GM21360 (cell line): ENCODE results near the gene KIF3C.
"Not testable (repeated sequence)": the region's sequence is repeated elsewhere in the genome, so short reads cannot be mapped to it uniquely, and the experiment has no call there.

Source experiments
- ATAC-seq: cut with Tn5 transposase; IDR thresholded peaks from one replicate; pipeline ENCODE4 v1.9.1; 2021; ENCODE audit warnings: mild to moderate bottlenecking, moderate library complexity; ENCODE audit not compliant: unreplicated experiment

KIF3C gene

GRCh38 chr2:25966531-25967270, 15.6 kb downstream of the KIF3C start:
- ATAC-seq, result no peak

DNA sequence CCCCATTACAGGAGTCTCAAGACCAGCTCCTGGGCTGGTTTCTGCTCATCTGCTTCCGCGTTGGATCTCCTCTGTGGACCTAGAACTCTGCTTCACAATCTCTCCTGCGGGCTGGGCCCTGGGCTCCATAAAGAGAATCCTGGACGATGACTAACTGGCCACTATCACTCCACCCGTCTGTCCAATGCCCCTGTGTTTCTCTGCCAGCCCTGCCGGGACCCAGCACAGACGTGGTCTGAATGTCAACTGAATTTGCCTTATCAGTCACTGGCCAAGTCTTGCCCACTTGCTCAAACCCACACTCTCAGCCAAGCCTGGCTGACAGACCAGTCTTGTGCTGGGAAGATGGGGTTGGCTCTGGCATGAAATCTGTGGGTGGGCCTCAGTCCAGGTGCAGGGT, 17.4 kb downstream of the KIF3C start:
- ATAC-seq, result no peak

DNA sequence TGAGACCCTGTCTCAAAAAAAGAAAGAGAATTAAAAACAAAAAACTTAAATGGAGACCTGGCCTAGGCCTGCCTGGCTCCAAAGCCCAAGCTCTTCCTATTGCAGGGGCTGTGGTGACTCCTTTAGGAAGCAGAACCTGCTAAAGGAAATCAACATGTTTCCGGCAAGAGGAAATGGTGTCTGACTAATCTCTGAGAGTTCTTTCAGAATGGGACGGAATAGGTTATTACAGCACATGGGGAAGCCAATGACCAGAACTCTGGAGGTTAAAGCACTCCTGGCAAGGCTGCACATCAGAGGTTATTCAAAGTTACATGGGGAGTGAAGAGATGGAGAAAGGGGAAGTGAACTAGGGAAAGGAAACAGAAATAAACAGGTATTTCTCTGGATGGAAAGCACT, 21.4 kb downstream of the KIF3C start:
- no peak for ATAC-seq

- ATAC-seq, result no peak
These were observed 21.9 kb downstream of the KIF3C start for GRCh38 chr2:25960396-25960795.

DNA sequence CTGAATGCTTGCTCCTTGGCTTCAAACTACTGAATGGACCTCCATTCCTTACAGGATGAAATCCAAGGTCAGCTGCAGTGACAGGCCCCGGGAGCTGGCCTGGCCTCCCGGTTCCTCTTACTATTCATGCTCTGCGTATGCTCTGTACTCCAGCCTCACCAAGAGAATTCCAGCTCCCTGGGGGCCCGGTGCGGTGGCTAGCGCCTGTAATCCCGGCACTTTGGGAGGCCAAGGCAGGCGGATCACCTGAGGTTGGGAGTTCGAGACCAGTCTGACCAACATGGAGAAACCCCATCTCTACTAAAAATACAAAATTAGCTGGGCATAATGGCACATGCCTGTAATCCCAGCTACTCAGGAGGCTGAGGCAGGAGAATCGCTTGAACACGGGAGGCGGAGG, 23.7 kb downstream of the KIF3C start:
- not testable (repeated sequence) for ATAC-seq

DNA sequence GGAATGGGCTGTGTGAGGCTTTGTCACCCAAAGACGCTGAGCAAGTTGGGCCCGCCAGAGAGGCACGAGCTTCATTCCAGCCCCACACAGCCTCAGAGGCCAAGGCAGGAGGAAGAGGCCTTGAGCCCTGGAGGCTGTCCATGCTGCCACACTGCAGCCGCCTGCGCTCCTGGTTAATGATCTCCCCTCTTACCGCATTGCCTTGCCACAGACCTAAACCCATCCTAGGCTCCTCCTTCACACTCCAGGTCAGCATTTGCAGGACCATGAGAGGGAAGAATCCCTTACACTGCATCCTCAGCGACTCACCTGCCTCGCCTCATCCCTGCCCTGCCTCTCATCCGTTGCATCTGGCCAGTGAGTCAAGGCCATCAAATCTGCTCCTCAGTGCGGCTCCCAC, 24.6 kb downstream of the KIF3C start:
- no peak for ATAC-seq

DNA sequence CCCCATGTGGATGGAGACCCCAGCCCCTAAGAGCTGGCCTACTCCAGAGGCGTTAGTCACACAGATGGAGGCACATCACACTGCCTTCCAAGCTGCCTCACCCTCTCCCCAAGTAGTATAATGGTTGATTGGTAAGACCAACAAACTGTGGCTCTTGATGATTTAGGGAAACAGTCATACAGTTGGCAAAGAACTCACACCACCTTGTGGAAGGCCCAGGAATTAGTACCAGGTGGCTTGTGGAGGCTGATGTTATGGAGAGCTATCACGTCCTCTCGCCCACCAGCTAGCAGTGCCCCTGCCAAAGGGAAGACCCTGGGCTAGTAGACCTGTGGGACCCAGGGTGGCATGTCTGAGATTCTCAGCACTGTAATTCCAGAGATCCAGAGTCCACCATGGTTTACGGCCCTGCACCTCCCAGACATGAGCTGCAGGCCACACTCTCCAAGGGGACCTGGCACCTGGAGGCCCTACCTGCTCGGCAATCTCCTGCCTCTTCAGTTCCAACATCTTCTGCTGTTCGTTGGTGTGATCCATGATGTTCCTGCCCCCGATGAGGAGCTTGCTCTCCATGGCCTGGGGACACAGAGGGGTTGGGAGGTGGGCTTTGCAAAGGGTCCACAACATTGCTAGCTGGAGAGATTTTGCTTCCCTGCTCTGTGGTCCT, 26.3 kb downstream of the KIF3C start:
- ATAC-seq, result no peak

DNA sequence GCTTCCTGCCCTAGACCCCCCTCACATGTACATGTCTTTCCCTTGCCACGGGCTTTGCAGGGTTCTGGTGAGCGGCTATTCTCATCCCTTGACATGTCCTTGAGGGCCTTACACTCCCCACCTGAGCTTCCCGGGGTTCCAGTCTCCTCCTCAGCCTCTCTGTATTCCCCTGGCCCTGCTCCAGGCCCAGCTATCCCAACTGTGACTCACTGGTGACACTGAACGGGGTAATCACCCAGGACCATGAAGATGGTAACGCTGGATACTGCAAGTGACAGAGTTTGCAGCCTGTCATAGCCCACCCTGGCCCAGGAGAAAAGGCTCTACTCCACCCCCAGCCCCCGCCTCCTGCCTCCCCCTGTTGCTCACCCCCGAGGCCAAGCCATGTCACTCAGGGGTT, 27.3 kb downstream of the KIF3C start:
- ATAC-seq, result no peak

GRCh38 chr2:25954199-25954752, 28.0 kb downstream of the KIF3C start:
- no peak for ATAC-seq

DNA sequence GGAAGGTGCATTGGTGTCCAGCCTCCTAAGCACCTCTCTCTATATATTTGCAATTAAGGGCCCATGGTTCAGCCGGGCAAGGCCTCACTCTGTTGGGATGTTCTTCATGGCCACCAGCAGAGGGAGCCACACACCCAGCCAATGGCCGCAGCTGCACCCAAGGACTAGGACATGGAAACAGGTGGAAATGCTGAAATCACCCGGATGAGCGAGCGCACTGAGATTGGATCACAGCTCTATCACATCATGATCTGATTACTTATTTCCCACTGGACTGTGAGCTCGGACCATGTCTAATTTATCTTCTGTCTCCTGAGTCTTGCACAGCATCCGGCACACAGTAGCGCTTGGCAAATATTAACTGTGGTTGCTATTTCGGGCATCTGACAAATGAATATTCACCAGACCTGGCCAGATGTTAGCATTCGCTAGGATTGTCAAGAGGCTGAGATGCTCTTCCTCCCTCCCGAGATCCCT, 31.2 kb downstream of the KIF3C start:
- ATAC-seq, result no peak

DNA sequence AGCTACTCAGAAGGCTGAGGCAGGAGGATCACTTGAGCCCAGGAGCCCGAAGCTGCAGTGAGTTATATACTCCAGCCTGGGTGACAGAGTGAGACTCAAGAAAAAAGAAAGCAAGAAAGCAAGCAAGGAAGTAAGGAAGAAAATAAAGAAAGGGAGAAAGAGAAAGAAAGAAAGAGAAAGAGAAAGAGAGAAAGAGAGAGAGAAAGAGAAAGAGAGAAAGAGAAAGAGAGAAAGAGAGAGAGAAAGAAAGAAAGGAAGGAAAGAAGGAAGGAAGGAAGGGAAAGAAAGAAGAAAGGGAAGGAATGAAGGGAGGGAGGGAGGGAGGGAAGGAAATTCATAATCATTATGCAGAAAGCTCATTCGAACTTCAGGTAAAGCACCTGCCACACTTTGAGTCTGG, 33.9 kb downstream of the KIF3C start:
- no peak for ATAC-seq

DNA sequence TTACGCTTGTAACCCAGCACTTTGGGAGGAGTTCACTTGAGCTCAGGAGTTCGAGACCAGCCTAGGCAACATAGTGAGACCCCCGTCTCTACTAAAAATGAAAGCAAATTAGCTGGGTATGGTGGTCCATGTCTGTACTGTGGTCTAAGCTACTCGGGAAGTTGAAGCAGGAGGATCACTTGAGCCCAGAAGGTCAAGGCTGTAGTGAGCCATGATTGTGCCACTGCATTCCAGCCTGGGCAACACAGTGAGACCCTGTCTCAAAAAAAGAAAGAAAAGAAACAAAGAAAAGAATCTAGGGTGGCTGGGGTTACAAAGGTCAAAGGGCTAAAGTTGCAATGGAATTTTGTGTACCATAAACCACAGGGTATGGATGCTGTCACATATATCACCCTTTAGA, 41.3 kb downstream of the KIF3C start:
- no peak for ATAC-seq

DNA sequence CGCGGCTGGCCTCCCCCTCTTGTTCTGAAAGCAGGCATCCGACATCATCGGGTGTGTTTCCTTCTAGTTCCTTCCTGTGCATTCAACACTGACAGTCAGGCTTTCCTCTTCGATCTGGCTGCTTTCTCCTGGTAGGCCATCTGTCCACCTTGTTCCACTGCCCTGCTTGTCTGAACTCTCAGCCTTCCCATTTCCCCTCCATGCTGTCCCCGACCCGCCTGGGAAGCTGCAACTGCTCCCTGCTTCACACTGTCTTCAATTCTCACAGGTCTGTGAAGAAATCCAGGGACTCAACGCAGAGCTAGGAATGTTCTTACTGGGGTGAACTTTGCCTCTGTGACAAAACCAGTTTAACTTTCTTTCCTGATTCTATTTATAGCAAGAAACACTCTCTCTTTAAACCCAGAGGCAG, 43.0 kb downstream of the KIF3C start:
- no peak for ATAC-seq

GRCh38 chr2:25938345-25938744, 44.0 kb downstream of the KIF3C start:
- ATAC-seq, result no peak

- ATAC-seq, result no peak
These were observed 45.3 kb downstream of the KIF3C start for GRCh38 chr2:25936889-25937545.

GRCh38 chr2:25933622-25934021, 48.7 kb downstream of the KIF3C start:
- ATAC-seq, result no peak

DNA sequence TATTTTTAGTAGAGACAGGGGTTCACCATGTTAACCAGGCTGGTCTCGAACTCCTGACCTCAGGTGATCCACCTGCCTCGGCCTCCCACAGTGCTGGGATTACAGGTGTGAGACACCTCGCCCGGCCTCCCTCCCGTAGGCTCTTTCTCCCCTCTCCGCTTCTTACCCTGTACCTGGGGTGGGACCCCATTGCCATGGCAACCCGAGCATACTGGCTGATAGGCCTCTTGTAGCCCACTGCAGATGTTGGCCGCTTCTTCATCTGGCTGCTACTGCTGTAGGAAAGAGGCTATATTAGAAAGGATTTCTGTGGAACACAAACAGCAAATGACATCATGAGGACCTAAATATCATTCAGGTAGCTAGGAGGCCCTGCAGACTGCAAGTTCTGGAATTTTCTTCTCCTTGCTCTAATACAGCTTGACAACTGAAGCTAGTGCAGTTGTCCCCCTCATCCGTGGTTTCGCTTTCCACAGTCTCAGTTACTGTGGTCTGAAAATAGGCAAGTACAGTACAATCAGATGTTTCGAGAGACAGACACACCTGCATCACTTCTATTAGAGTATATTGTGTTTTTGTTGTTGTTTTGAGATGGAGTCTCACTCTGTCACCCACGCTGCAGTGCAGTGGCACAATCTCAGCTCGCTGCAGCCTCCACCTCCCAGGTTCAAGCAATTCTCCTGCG, 52.4 kb downstream of the KIF3C start:
- ATAC-seq, result no peak

DNA sequence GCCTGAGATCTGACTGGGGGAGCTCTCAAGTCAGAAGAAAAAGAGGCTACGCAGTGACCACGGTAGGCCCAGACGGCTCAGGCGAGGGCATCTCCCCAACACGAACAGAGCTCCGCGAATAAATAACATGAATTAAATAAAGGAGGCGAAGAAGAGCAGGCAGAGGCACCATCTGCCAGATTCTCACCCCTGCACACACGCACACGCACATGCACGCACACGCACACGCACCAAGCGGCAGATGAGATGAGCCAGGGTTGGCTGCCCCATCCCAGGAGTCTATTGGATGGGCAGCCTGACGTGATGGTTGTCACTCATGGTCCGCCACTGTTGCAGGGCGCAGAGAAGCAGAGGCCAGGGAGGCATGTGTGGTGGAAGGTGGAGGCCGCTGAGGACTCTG, 53.6 kb downstream of the KIF3C start:
- ATAC-seq, result no peak

DNA sequence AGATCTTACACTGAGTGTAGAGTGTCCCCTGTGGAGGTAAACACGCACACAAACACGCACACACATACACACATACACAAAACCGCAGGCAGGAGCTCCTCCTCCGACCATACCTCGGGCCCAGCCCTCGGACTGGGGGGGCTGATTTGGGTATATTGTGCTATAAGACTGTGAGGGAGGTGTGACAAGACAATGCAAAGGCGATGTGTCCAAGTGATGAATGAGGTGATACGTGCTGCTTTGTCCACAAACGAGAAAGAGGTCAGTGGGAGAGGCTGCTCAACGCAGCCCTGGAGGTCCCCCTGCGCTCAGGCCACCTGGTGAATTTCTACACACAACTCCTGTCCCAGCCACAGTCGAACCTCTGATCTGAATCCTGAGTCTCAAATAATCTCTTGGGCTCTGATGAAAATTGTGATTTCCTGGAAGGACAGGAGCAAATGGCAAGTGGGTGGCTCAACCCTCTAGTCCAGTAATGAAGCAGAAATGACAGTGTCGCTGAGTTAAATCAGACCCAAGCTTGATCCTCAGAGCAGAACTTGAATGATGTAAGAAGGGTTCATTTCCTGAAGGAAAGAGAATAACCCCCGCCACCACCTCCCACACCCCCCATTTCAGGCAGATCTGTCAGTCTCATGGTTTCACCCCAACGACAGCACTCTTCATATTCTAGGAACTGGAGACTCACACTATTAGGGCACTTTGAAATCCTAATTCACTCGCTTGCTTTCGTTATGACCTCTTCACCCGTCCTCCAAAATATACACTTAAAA, 55.1 kb downstream of the KIF3C start:
- ATAC-seq, result no peak

- no peak for ATAC-seq
These were observed 59.8 kb downstream of the KIF3C start for GRCh38 chr2:25922501-25922900.
